HepG2 (cell line): ENCODE data around the gene WNT5A.

Experiments
- EP300 ChIP-seq, 3 experiments: sonication (generic) in 1 of 3; formaldehyde crosslinking in 1 of 3; IDR thresholded peaks; 2 replicates each; pipeline versions ENCODE4 v1.5.1 to v1.6.1; 2011 to 2020; ENCODE audit warnings: low read depth in 2 of 3, low read length in 2 of 3, borderline replicate concordance in 1 of 3, improper control_type of control experiment in 1 of 3, mild to moderate bottlenecking in 1 of 3, missing genetic modification reagents in 1 of 3, moderate library complexity in 1 of 3
- MED1 ChIP-seq: sonication (generic); formaldehyde crosslinking; IDR thresholded peaks from 2 replicates; pipeline ENCODE4 v1.4.0; 2020; ENCODE audit warnings: missing genetic modification reagents
- NFE2L1 ChIP-seq: sonication (generic); formaldehyde crosslinking; IDR thresholded peaks from 2 replicates; pipeline ENCODE4 v1.4.0; 2020; ENCODE audit warnings: missing genetic modification reagents, mild to moderate bottlenecking, borderline replicate concordance
- NFIB ChIP-seq: sonication (generic); formaldehyde crosslinking; IDR thresholded peaks from 2 replicates; pipeline ENCODE4 v1.9.0; 2021; ENCODE audit warnings: missing genetic modification reagents, mild to moderate bottlenecking, borderline replicate concordance
- ZFP36L1 ChIP-seq: sonication (generic); formaldehyde crosslinking; IDR thresholded peaks from 2 replicates; pipeline ENCODE4 v1.8.0; 2022; ENCODE audit warnings: mild to moderate bottlenecking, missing genetic modification reagents, moderate library complexity
- TF ChIP-seq, protein P1 (sequence below): sonication (generic); formaldehyde crosslinking; conservative IDR thresholded peaks from 2 replicates; pipeline ENCODE4 v1.8.1; 2023; ENCODE audit warnings: missing genetic modification reagents
- TF ChIP-seq, protein P2 (sequence below), 2 experiments: sonication (generic) in 1 of 2; formaldehyde crosslinking in 1 of 2; IDR thresholded peaks; 2 replicates each; pipeline versions ENCODE4 v1.5.1 to v1.6.1; 2011 to 2020; ENCODE audit warnings: borderline replicate concordance in 1 of 2, low read depth in 1 of 2, low read length in 1 of 2, mild to moderate bottlenecking in 1 of 2, missing genetic modification reagents in 1 of 2, moderate library complexity in 1 of 2

DNA sequence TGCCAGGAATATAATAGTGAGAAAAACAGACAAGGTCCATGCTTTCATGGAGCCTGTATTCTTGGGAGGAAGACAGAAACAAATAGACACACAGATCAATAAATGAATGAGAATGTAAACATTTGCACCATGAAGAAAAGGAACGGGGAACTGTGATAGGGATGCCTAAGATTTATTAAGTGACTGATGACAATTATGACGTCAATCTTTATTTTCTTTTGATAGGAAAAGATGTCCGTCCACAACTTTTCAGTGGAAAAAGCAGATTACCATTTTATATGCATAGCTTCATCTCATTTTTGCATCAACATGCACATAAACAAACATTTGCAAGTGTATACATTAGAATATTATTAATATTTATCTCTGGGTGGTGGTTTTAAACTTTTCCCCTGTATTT lies 27.9 kb upstream of the WNT5A start:
- TF ChIP-seq, protein P1, sequence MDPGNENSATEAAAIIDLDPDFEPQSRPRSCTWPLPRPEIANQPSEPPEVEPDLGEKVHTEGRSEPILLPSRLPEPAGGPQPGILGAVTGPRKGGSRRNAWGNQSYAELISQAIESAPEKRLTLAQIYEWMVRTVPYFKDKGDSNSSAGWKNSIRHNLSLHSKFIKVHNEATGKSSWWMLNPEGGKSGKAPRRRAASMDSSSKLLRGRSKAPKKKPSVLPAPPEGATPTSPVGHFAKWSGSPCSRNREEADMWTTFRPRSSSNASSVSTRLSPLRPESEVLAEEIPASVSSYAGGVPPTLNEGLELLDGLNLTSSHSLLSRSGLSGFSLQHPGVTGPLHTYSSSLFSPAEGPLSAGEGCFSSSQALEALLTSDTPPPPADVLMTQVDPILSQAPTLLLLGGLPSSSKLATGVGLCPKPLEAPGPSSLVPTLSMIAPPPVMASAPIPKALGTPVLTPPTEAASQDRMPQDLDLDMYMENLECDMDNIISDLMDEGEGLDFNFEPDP (CRISPR knock-in tag) = no peak
- TF ChIP-seq MED1 (no peak), EP300 (IDR thresholded peaks at IDR 0.05; ENCODE audit: low read depth in 2 of 2, low read length in 2 of 2) (no peak), EP300 (CRISPR knock-in tag; IDR thresholded peaks at IDR 0.05; ENCODE audit: borderline replicate concordance) (no peak), NFIB (CRISPR knock-in tag) (no peak), NFE2L1 (CRISPR knock-in tag) (no peak), ZFP36L1 (no peak)
- TF ChIP-seq, protein P2, sequence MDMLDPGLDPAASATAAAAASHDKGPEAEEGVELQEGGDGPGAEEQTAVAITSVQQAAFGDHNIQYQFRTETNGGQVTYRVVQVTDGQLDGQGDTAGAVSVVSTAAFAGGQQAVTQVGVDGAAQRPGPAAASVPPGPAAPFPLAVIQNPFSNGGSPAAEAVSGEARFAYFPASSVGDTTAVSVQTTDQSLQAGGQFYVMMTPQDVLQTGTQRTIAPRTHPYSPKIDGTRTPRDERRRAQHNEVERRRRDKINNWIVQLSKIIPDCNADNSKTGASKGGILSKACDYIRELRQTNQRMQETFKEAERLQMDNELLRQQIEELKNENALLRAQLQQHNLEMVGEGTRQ (IDR thresholded peaks at IDR 0.05; ENCODE audit: low read depth, low read length) = no peak
- TF ChIP-seq, protein P2 (CRISPR knock-in tag; IDR thresholded peaks at IDR 0.05; ENCODE audit: borderline replicate concordance) = no peak
